HCT116 (cell line): ENCODE measurements around the gene MANBA.

Source experiments
- CTCF ChIP-seq, 3 experiments: fragments of 200-600 bp in 1 of 3; sonication (generic) in 1 of 3; IDR thresholded peaks in 2 of 3; conservative IDR thresholded peaks in 1 of 3; 2 replicates each; pipeline ENCODE4 v1.5.1; 2012 to 2017; ENCODE audit warnings: low read depth in 2 of 3, low read length in 2 of 3, antibody characterized with exemption in 1 of 3, borderline replicate concordance in 1 of 3, control low read depth in 1 of 3, mild to moderate bottlenecking in 1 of 3, mixed read lengths in 1 of 3, mixed run types in 1 of 3, moderate library complexity in 1 of 3; ENCODE audit not compliant: insufficient read depth in 1 of 3
- ELF1 ChIP-seq: IDR thresholded peaks from 2 replicates; pipeline ENCODE4 v1.6.1; 2012; ENCODE audit warnings: low read depth, borderline replicate concordance
- POLR2A ChIP-seq: IDR thresholded peaks from 2 replicates; pipeline ENCODE4 v1.7.0; 2011; ENCODE audit warnings: borderline replicate concordance; ENCODE audit not compliant: insufficient read depth, insufficient read length; ENCODE audit errors: extremely low read depth
- ZFX ChIP-seq: fragments of 450-650 bp; IDR thresholded peaks from 2 replicates; pipeline ENCODE4 v1.6.1; 2017

- TF ChIP-seq ELF1 (no peak), ZFX (no peak), CTCF (IDR thresholded peaks at IDR 0.05 in 2 of 3, conservative IDR thresholded peaks at IDR 0.05 in 1 of 3; ENCODE audit: borderline replicate concordance in 1 of 3, insufficient read depth in 1 of 3, low read depth in 2 of 3, low read length in 2 of 3) (no peak), POLR2A (no peak)
Measured at GRCh38 chr4:102787944-102788343, 27.2 kb upstream of the MANBA start.
